SK-N-SH (cell line): ENCODE data around the gene OPA3. TPM values are rescaled to one million over a fixed set of nuclear protein-coding genes. Genes with fewer than 3 reads are reported as not detected.

ENCODE experiments used
- CTCF ChIA-PET: fragments of 300-600, 350-600 bp; formaldehyde crosslinking; extraction: SDS; loops from one replicate; lab custom pipeline; 2021; lab: Yijun Ruan, JAX
- POLR2A ChIA-PET: fragments of 350-600 bp; sonication (Branson Sonifier 250); formaldehyde crosslinking; extraction: SDS; loops from one replicate; lab custom pipeline; 2020; ENCODE audit warnings: antibody characterized with exemption, inconsistent platforms; lab: Yijun Ruan, JAX
- DNase-seq: peaks from one replicate; pipeline ENCODE4 v3.0.0; 2012
- H2AFZ ChIP-seq: fragments of 200-600 bp; sonication (generic); 2 replicates; pipeline ENCODE4 v1.8.1; 2016; ENCODE audit warnings: antibody characterized with exemption, mild to moderate bottlenecking, low read depth
- H3F3A ChIP-seq: fragments of 200-600 bp; sonication (generic); replicated peaks from 2 replicates; pipeline ENCODE3; 2016; ENCODE audit warnings: antibody characterized with exemption, mild to moderate bottlenecking; ENCODE audit not compliant: insufficient read depth
- H3K27ac ChIP-seq, 2 experiments: fragments of 200-500 bp in 1 of 2; fragments of 200-600 bp in 1 of 2; sonication (Bioruptor generic) in 1 of 2; sonication (generic), shearing (Covaris generic) in 1 of 2; 2 replicates each; pipeline versions ENCODE4 v1.5.1 to v1.6.1; 2014 to 2016; ENCODE audit warnings: low read depth in 2 of 2, inconsistent platforms in 1 of 2, low read length in 1 of 2, mild to moderate bottlenecking in 1 of 2, mixed read lengths in 1 of 2
- H3K27me3 ChIP-seq: fragments of 200-600 bp; sonication (generic), shearing (Covaris generic); 2 replicates; pipeline ENCODE4 v1.6.1; 2016; ENCODE audit warnings: mixed run types; ENCODE audit not compliant: insufficient read depth
- H3K36me3 ChIP-seq, 2 experiments: fragments of 200-500 bp in 1 of 2; fragments of 200-600 bp in 1 of 2; sonication (Bioruptor generic) in 1 of 2; sonication (generic) in 1 of 2; replicated peaks in 1 of 2; 2 replicates each; pipeline versions ENCODE3 to v1.5.1; 2014 to 2016; ENCODE audit warnings: low read length in 1 of 2, mild to moderate bottlenecking in 1 of 2; ENCODE audit not compliant: insufficient read depth in 2 of 2, control insufficient read depth in 1 of 2
- H3K4me1 ChIP-seq, 2 experiments: fragments of 200-500 bp in 1 of 2; fragments of 200-600 bp in 1 of 2; sonication (Bioruptor generic) in 1 of 2; sonication (generic), shearing (Covaris generic) in 1 of 2; 2 replicates each; pipeline versions ENCODE4 v1.5.1 to v1.6.1; 2014 to 2016; ENCODE audit warnings: low read depth in 1 of 2, low read length in 1 of 2, mixed run types in 1 of 2; ENCODE audit not compliant: insufficient read depth in 2 of 2, control insufficient read depth in 1 of 2
- H3K4me2 ChIP-seq: fragments of 200-600 bp; sonication (generic), shearing (Covaris generic); 2 replicates; pipeline ENCODE4 v1.6.1; 2017; ENCODE audit warnings: mixed run types
- H3K4me3 ChIP-seq, 2 experiments: fragments of 200-500 bp in 1 of 2; fragments of 200-600 bp in 1 of 2; sonication (Bioruptor generic) in 1 of 2; sonication (generic), shearing (Covaris generic) in 1 of 2; 2 replicates each; pipeline versions ENCODE4 v1.5.1 to v1.8.1; 2014 to 2016; ENCODE audit warnings: low read depth in 2 of 2, inconsistent platforms in 1 of 2, low read length in 1 of 2, mild to moderate bottlenecking in 1 of 2, mixed read lengths in 1 of 2, moderate library complexity in 1 of 2
- H3K79me2 ChIP-seq: fragments of 200-600 bp; sonication (generic); 2 replicates; pipeline ENCODE4 v1.8.1; 2017; ENCODE audit warnings: mild to moderate bottlenecking; ENCODE audit not compliant: insufficient read depth
- H3K9ac ChIP-seq: fragments of 200-600 bp; sonication (generic); 2 replicates; pipeline ENCODE4 v1.6.1; 2017; ENCODE audit warnings: mixed run types
- H3K9me2 ChIP-seq: fragments of 200-600 bp; sonication (generic); 2 replicates; pipeline ENCODE4 v1.6.1; 2017; ENCODE audit warnings: mixed run types
- H3K9me3 ChIP-seq: fragments of 200-600 bp; sonication (generic); 2 replicates; pipeline ENCODE4 v1.6.1; 2017; ENCODE audit warnings: mixed run types, mild to moderate bottlenecking, moderate library complexity
- H4K20me1 ChIP-seq: fragments of 200-600 bp; sonication (generic); 2 replicates; pipeline ENCODE4 v1.6.1; 2017; ENCODE audit warnings: mild to moderate bottlenecking, mixed run types; ENCODE audit not compliant: insufficient read depth
- ELF1 ChIP-seq: IDR thresholded peaks from 2 replicates; pipeline ENCODE4 v1.4.0; 2012
- EP300 ChIP-seq, 2 experiments: IDR thresholded peaks; 2 replicates each; pipeline versions ENCODE4 v1.4.0 to v1.6.1; 2012; ENCODE audit warnings: borderline replicate concordance in 1 of 2, low read depth in 1 of 2, low read length in 1 of 2
- EZH2phosphoT487 ChIP-seq: fragments of 200-600 bp; sonication (generic); IDR thresholded peaks from 2 replicates; pipeline ENCODE4 v1.6.1; 2017; ENCODE audit warnings: low read depth, mixed run types, mild to moderate bottlenecking, antibody characterized with exemption, moderate library complexity, borderline replicate concordance
- FOXM1 ChIP-seq: IDR thresholded peaks from 2 replicates; pipeline ENCODE4 v1.4.0; 2012; ENCODE audit warnings: low read depth, mild to moderate bottlenecking
- GATA2 ChIP-seq: sonication (generic); formaldehyde crosslinking; IDR thresholded peaks from 2 replicates; pipeline ENCODE4 v1.5.0; 2020; ENCODE audit warnings: mild to moderate bottlenecking, missing genetic modification reagents
- JUND ChIP-seq: IDR thresholded peaks from 2 replicates; pipeline ENCODE4 v1.4.0; 2012
- MEF2A ChIP-seq: IDR thresholded peaks from 2 replicates; pipeline ENCODE4 v1.4.0; 2012; ENCODE audit warnings: low read depth, borderline replicate concordance
- MXI1 ChIP-seq: IDR thresholded peaks from 2 replicates; pipeline ENCODE4 v1.6.1; 2012; ENCODE audit warnings: mild to moderate bottlenecking, low read depth, low read length, improper control_type of control experiment
- RAD21 ChIP-seq: IDR thresholded peaks from 2 replicates; pipeline ENCODE4 v1.6.1; 2012; ENCODE audit warnings: mild to moderate bottlenecking, low read length
- RCOR1 ChIP-seq: fragments of 150-350 bp; IDR thresholded peaks from 2 replicates; pipeline ENCODE4 v1.6.1; 2017; ENCODE audit warnings: antibody characterized with exemption, low read length
- TCF12 ChIP-seq: IDR thresholded peaks from 2 replicates; pipeline ENCODE4 v1.4.0; 2012
- TEAD4 ChIP-seq: IDR thresholded peaks from 2 replicates; pipeline ENCODE4 v1.4.0; 2012; ENCODE audit warnings: mild to moderate bottlenecking, borderline replicate concordance; ENCODE audit not compliant: insufficient read depth
- YY1 ChIP-seq: IDR thresholded peaks from 2 replicates; pipeline ENCODE4 v1.4.0; 2012; ENCODE audit warnings: low read depth, mild to moderate bottlenecking
- WGBS: methylation state at CpG from one replicate; pipeline ENCODE4 v1.1.6; 2017; ENCODE audit warnings: low lambda C conversion rate; 5-methylcytosine and 5-hydroxymethylcytosine counted together
- polyA plus RNA-seq, 3 experiments: library from polyadenylated mRNA; depleted of rRNA; stranded (reverse); fragments of >200 nt; gene quantifications; 2 replicates each; pipeline ENCODE4 v1.2.3, GENCODE V29; 2012
- TF ChIP-seq, protein P1 (sequence below): IDR thresholded peaks from 2 replicates; pipeline ENCODE4 v1.4.0; 2012; ENCODE audit warnings: low read depth, borderline replicate concordance
- TF ChIP-seq, protein P2 (sequence below): fragments of 150-350 bp; IDR thresholded peaks from 2 replicates; pipeline ENCODE4 v1.6.1; 2016; ENCODE audit warnings: mild to moderate bottlenecking, low read depth, low read length
- TF ChIP-seq, protein P3 (sequence below): IDR thresholded peaks from 2 replicates; pipeline ENCODE4; 2012
- TF ChIP-seq, protein P4 (sequence below): IDR thresholded peaks from 2 replicates; pipeline ENCODE4 v1.4.0; 2012; ENCODE audit warnings: low read depth
- TF ChIP-seq, protein P5 (sequence below): IDR thresholded peaks from 2 replicates; pipeline ENCODE4 v1.6.1; 2012; ENCODE audit warnings: mild to moderate bottlenecking, low read depth, low read length, moderate library complexity

OPA3 gene
- polyA plus RNA-seq, 1 of the 3 experiments (the other 2 are of a cell fraction) = 10.0 TPM

DNA sequence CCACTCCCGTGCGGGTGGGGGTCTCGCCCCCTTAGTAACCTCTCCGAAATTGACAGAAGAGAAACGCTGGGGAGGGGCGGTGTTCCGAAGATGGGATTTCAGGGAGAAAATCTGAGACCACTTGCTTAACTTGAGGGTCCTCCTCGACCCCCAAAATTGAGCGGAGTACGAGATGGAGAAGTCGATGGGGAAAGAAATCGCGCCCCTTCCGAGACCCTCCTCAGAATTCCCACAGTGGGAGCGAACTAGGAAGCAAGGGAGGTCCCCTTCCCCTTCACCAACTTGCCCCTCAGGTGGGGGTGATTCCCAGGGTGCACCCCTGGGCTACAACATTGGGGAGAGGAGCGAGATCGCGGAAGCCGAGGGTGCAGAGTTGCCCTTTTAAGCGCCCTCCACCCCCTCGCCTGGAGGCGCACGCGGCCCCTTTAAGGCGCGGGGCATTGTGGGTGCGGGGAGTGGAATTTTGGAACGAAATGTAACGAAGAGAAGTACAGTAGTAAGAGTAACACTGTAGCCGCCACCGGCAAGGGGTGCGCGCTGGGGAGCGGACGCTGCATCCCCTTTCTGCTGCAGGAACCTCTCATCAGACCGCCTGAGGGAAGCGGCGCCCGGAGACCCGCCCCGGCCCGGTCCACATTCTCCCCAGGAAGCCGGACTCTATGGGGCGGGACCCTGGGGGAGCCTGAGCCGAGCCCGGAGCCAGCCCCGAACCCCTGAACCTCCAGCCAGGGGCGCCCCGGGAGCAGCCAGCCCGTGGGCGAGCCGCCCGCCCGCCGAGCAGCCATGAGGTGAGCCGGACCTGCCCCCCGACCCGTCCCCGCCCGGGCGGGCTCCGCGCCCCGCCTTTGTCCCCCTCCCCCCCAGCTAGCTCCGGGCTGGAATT lies 77.4 kb downstream of the OPA3 start, which contains the start of gene VASP (continued):
- TF ChIP-seq, protein P1, sequence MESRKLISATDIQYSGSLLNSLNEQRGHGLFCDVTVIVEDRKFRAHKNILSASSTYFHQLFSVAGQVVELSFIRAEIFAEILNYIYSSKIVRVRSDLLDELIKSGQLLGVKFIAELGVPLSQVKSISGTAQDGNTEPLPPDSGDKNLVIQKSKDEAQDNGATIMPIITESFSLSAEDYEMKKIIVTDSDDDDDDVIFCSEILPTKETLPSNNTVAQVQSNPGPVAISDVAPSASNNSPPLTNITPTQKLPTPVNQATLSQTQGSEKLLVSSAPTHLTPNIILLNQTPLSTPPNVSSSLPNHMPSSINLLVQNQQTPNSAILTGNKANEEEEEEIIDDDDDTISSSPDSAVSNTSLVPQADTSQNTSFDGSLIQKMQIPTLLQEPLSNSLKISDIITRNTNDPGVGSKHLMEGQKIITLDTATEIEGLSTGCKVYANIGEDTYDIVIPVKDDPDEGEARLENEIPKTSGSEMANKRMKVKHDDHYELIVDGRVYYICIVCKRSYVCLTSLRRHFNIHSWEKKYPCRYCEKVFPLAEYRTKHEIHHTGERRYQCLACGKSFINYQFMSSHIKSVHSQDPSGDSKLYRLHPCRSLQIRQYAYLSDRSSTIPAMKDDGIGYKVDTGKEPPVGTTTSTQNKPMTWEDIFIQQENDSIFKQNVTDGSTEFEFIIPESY = no peak
- TF ChIP-seq RAD21 = no peak
- TF ChIP-seq GATA2 (CRISPR knock-in tag) = no peak
- no peak; a peak in 1 of 4 replicates for TF ChIP-seq EP300 (IDR thresholded peaks at IDR 0.05; ENCODE audit: borderline replicate concordance in 1 of 2, low read depth in 1 of 2, low read length in 1 of 2)
- TF ChIP-seq, protein P2, sequence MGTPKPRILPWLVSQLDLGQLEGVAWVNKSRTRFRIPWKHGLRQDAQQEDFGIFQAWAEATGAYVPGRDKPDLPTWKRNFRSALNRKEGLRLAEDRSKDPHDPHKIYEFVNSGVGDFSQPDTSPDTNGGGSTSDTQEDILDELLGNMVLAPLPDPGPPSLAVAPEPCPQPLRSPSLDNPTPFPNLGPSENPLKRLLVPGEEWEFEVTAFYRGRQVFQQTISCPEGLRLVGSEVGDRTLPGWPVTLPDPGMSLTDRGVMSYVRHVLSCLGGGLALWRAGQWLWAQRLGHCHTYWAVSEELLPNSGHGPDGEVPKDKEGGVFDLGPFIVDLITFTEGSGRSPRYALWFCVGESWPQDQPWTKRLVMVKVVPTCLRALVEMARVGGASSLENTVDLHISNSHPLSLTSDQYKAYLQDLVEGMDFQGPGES = no peak
- no peak for TF ChIP-seq JUND
- TF ChIP-seq, protein P3, sequence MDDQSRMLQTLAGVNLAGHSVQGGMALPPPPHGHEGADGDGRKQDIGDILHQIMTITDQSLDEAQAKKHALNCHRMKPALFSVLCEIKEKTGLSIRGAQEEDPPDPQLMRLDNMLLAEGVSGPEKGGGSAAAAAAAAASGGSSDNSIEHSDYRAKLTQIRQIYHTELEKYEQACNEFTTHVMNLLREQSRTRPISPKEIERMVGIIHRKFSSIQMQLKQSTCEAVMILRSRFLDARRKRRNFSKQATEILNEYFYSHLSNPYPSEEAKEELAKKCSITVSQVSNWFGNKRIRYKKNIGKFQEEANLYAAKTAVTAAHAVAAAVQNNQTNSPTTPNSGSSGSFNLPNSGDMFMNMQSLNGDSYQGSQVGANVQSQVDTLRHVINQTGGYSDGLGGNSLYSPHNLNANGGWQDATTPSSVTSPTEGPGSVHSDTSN = 0 out of 2 replicates have a peak, but pooled peaks have one; percentile 14

DNA sequence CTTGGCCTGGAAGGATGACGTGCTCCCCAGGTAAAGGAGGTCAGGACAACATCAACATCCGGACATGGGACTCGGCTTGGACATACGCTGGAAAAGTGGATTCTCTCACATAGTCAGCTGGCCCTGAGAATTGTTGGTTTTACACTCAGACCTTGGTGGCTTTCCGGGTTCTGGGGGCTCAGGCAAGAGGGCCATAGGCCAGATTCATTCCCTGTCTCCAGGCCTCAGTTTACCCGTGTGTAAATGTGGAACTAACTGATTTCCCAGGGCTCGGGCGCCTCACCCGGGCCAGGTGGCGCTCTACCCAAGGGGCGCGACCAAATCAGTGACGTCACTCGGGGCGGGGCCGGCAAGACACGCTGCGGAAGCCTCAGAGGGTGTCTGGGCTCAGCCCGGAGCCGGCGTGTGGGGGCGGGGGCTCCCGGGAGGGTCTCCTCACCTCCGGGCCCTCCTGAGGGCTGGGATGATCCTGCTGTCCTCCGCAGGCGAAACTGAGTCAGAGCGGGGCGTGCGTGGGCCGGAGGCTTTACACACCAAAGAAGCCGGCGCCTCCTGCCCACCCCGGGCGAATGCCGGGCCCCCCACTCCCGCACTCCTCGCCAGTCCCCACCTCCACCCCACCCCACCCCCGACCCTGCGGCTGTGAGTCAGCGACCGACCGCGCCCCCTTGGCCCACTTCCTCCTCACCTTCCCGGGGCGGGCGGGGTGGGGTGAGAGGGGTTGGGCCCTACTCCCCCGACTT lies 78.2 kb downstream of the OPA3 start:
- Histone ChIP-seq H3K27me3 (no peaks in the 10 kb centered on the region), H3K36me3 (peaks cover 0 to 4% of the 10 kb centered on the region in 2 experiments), H3K4me3 (peak overlapping the region; percentile 74 to 98), H3K9ac (peak overlapping the region; percentile 92), H3K4me1 (peaks cover 6 to 12% of the 10 kb centered on the region in 2 experiments; a peak in 2 of 4 replicates), H3F3A (peaks cover 23% of the 10 kb centered on the region), H3K27ac (peak overlapping the region; percentile 88 to 91), H3K79me2 (peaks cover 44% of the 10 kb centered on the region), H3K9me2 (no peaks in the 10 kb centered on the region), H4K20me1 (peaks cover 12% of the 10 kb centered on the region), H3K4me2 (peak overlapping the region; percentile 100), H2AFZ (peak overlapping the region; percentile 56; the same call in 1 of the 2 replicates), H3K9me3 (no peaks in the 10 kb centered on the region)
- CTCF ChIA-PET = interaction anchor here (1.3 to 2.6 kb wide), 5 partner anchors 11 to 52 kb away, joined by 4 to 18 read pairs (median 10); partner anchors contain the start of gene RTN2
- peak; percentile 94 for DNase-seq
- POLR2A ChIA-PET = no interaction called here
- 1% methylated on average over 30 of the region's 47 CpGs for WGBS
- TF ChIP-seq MEF2A = no peak
- no peak for TF ChIP-seq FOXM1
- TF ChIP-seq, protein P4, sequence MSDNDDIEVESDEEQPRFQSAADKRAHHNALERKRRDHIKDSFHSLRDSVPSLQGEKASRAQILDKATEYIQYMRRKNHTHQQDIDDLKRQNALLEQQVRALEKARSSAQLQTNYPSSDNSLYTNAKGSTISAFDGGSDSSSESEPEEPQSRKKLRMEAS = peak; percentile 63; the same call in 1 of the 2 replicates
- TF ChIP-seq TCF12 = no peak
- TF ChIP-seq, protein P5, sequence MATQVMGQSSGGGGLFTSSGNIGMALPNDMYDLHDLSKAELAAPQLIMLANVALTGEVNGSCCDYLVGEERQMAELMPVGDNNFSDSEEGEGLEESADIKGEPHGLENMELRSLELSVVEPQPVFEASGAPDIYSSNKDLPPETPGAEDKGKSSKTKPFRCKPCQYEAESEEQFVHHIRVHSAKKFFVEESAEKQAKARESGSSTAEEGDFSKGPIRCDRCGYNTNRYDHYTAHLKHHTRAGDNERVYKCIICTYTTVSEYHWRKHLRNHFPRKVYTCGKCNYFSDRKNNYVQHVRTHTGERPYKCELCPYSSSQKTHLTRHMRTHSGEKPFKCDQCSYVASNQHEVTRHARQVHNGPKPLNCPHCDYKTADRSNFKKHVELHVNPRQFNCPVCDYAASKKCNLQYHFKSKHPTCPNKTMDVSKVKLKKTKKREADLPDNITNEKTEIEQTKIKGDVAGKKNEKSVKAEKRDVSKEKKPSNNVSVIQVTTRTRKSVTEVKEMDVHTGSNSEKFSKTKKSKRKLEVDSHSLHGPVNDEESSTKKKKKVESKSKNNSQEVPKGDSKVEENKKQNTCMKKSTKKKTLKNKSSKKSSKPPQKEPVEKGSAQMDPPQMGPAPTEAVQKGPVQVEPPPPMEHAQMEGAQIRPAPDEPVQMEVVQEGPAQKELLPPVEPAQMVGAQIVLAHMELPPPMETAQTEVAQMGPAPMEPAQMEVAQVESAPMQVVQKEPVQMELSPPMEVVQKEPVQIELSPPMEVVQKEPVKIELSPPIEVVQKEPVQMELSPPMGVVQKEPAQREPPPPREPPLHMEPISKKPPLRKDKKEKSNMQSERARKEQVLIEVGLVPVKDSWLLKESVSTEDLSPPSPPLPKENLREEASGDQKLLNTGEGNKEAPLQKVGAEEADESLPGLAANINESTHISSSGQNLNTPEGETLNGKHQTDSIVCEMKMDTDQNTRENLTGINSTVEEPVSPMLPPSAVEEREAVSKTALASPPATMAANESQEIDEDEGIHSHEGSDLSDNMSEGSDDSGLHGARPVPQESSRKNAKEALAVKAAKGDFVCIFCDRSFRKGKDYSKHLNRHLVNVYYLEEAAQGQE = no peak
- TF ChIP-seq, protein P1 = no peak
- no peak for TF ChIP-seq TEAD4
- TF ChIP-seq RCOR1 = no peak
- TF ChIP-seq MXI1 = peak; percentile 85
- TF ChIP-seq EZH2phosphoT487 = no peak
- 0 out of 2 replicates have a peak, but pooled peaks have one; percentile 22 for TF ChIP-seq YY1
- no peak for TF ChIP-seq ELF1
